Central memory CD4-positive, alpha-beta T cell (primary cell): ENCODE data around the gene ARHGAP11B.
"Not testable (repeated sequence)": the region's sequence is repeated elsewhere in the genome, so short reads cannot be mapped to it uniquely, and the experiment has no call there.

Experiments used
- DNase-seq: peaks from one replicate; pipeline ENCODE4 v3.0.0; 2022
- total RNA-seq, 3 experiments: gene quantifications; one replicate each; lab custom pipeline; 2026; lab: John Stamatoyannopoulos, UW

ARHGAP11B gene
- 0.60 to 6.0 (median 0.98) reads per million in 3 experiments for total RNA-seq

DNA sequence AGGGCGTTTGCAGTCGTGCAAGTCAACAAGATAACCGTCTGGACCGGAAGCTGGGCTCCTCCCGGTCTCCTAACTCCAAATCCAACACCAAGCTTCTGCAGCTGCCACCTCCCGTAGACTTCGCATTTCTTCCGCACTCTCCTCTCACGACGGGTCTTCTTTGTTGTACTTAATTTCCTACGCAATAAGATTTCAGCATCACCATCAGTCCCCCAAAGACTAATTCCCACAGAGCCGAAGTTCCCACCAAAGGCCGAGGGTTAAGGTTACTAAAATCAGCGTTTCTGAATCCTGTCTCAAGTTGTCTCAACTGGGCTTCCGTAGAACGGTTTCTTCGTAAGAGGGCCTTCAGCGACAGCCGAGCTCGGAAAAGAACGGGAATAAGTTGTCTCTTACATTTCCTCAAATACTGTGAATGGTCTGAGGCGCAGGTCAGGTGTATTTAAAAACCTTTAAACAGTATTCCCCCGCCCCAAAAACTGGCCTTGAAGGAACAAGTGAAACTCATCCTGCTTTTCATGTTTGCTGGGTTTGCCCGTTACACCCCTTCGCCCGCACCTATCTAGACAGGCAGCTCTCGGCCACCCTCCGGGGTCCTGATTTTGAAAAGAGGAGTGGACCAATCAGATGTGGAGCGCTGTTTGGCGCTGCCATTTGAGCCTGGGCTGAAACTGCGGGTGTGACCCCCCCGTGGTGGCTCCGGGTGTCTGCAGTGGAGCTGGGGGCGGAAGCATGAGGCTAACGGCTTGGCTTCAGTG is at the start of gene ARHGAP11B:
Gene ARHGAP11B, plus strand, starts transcription at position 693 of the 758 bp plus-strand sequence.
- DNase-seq = peak; percentile 97

DNA sequence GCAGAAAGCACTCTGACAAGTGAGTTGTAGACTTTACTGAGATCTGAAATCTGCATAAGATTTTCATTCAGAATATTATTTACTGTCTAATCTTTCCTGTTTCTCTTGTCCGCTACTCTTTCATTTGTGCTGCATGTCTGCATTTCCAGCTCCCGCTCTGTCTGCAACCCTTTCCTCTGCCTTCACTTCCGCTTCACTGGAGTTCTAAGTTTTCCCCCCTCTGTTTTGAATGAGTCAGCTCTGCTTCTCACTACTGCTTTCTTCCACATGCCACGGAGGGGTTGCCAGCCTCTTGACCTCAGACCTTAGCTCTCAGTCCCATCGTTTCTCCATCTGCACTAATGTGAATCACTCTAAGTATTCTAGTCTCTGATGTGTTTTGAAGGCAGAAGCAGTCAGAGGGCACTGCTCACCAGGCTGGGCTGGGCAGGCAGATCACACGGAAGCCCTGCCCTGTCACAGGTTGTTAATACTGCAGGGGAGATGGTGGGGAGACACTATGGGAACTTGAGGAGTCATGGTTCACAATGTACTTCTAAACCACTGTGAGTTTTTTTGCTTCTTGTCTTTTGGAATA is 46.4 kb upstream of the ARHGAP11B start:
- DNase-seq = not testable (repeated sequence)

DNA sequence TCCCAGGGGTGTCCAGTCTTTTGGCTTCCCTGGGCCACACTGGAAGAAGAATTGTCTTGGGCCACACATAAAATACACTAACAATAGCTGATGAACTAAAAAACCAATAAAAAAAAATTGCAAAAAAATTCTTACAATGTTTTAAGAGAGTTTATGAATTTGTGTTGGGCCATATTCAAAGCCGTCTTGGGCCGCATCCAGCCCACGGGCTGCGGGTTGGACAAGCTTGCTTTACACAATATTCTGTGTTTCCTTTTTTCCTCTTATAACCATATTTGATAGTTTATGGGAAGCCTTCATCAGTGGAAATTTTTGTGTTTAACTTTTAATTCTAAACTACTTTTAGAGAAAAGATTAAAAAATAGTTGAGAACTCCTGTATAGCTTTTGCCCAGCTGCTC is 45.2 kb upstream of the ARHGAP11B start:
- not testable (repeated sequence) for DNase-seq

DNA sequence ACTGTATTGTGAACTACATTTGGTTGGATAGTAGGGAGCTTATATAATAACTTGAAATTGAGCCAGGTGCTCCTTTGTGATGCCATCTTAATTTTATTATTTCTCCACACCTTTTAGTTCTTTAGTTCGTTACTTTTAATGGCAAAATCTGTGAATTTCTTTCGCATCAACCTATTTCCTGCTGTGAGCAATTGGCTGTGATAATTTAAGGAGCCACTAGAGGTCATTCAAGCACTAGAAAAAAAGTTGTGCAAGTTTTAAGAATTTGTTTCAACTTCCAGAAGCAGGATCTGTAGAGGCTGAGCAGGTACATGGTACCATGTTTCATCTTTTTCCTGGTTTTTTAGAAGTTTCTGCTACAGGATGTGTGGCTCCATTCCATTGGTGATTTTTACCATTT is 27.0 kb upstream of the ARHGAP11B start:
- DNase-seq = peak; percentile 3

DNA sequence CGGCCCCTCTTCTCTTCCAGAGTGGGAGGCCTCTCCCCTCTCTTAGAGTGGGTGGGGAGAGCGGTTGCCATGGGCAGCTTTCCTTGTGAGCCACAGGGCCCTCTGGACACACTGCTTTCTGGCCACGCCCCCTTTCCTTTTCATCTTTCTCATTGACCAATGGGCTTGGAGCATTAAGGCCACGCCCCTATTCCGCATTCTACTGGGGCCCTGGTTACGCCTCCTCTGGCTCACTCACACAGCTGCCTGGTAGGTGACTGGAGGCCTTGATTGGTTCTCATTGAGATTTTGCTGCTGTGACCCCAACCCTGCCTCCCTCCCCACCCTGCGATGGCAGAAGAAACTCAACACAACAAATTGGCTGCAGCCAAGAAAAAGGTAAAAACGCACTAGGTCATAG is 22.1 kb upstream of the ARHGAP11B start, which contains the start of gene GOLGA8H:
Gene GOLGA8H, plus strand, starts transcription at position 233 of the 400 bp plus-strand sequence. Its CDS starts 98 bp downstream, at position 331.
- not testable (repeated sequence) for DNase-seq

DNA sequence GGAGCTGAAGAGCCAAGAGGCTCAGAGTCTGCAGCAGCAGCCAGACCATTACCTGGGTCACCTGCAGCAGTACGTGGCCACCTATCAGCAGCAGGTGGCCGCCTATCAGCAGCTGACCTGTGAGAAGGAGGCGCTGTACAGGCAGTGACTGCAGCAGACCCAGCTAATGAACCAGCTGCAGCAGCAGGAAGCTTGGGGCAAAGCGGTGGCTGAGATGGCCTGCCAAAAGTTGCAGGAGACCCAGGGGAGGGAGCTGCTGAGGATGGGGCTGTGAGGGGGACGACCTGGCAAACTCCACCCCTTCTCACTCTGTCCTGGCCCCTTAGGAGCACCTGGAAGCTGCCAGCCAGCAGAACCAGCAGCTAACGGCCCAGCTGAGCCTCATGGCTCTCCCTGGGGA is 13.7 kb upstream of the ARHGAP11B start:
- DNase-seq = not testable (repeated sequence)

DNA sequence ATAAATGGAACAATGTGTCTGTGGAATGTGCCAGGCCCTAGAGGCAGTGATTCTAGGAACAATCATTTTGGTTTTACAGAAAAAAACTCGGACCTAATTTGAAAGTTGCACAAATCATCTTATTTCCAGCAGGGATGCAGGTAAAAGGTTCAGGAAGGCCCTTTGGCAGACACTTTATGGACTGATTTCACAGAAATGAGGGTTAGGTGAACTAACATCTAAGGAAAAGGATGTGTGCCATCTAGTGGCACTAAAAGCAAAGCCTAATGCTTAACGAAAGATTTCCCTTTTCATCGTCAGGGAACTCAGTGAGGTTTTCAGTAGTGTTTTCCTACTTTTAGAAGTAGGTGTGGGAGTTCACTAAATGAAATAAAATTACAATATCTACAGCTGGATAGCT is 4.6 kb upstream of the ARHGAP11B start:
- not testable (repeated sequence) for DNase-seq

DNA sequence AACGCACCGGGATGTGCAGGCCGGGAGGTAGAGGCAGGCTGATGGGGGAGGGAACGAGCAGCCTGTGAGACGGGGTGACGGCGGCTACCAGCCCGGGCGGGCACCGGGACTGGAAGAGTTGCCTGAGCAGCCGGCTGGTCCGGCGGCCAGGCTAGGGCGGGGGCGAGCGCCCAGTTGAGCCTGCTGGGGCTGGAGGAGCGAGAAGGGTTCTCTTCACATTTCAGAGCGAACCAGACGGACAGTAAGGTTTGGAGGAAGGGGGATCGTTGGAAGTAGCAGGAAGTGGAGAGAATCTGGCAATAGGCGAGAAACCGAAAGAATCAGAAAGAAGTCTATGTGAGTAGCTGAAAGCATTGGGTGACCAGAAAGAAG is 252 bp downstream of the ARHGAP11B start:
- DNase-seq = not testable (repeated sequence)

DNA sequence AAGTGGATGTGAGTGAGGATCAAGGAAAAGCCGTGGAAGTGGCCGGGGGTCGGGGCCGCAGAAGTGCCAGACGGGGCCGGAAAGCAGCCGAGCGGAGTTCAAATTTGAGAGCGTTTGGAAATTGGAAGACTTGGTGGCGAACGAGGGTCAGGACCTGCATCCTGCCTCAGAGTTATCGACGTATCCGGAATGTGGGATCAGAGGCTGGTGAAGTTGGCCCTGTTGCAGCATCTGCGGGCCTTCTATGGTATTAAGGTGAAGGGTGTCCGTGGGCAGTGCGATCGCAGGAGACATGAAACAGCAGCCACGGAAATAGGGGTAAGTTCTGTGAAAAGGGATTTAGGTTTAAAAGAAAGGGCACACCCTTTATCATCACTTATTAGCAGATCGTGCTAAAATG is 704 bp downstream of the ARHGAP11B start:
- DNase-seq = not testable (repeated sequence)

DNA sequence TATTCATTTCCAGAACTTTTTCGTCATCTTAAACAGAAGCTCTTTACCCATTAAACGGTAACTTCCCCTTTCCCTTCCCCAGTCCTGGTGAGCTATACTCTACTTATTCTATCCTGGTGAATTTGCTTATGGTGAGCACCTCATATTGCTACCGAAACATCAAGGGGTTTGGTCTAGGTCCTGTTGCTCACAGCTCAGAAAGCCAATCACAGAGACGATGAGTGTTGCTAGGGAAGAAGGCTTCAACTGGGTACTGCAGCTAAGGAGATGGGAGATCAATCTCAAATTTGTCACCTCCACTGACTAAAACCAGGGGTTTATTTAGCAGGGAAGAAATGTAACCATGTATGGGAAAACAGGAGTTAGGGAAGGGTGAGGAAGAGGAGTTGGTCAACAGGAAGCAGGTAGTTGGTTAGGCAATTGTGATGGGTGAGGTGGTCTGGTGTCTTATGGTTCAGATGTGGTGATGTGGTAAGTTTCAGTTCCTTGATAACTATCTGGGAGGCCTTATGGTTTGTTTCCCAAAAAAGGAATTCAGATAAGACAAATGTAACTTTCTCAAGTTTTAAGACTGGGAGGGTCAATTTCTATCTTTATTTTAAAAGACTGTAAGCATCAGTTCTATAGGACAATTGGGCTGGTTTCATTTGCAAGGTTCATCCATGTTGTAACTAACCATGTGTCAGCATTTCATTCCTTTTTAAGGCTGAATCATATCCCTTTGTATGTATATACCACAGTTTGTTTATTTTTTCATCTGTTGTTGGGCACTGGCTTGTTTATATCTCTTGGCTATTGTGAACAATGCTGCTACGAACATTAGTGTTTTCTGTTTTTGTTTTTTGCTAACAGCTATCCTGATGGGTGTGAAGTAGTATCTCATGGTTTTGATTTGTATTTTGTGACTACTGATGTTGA is 24.3 kb downstream of the ARHGAP11B start:
- DNase-seq = no peak

DNA sequence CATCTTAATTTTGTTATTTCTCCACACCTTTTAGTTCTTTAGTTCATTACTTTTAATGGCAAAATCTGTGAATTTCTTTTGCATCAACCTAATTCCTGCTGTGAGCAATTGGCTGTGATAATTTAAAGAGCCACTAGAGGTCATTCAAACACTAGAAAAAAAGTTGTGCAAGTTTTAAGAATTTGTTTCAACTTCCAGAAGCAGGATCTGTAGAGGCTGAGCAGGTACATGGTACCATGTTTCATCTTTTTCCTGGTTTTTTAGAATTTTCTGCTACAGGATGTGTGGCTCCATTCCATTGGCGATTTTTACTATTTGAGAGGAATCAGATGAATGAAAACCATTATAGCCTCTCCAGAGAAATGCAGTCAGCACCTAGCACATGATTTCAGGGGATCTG is 35.2 kb downstream of the ARHGAP11B start:
- peak; percentile 16 for DNase-seq

DNA sequence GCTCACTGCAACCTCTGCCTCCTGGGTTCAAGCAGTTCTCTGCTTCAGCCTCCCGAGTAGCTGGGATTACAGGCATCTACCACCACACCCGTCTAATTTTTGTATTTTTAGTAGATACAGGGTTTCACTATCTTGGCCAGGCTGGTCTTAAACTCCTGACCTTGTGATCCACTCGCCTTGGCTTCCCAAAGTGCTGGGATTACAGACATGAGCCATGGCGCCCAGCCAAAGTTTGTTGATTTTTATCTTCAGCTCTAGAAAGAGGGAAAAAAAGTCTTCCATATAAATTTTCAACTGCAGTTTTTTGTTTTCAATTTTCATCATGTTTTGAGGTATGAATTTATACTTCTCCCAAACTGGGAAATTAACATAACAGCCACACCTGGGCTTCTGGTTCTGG is 43.7 kb downstream of the ARHGAP11B start:
- DNase-seq = not testable (repeated sequence)

DNA sequence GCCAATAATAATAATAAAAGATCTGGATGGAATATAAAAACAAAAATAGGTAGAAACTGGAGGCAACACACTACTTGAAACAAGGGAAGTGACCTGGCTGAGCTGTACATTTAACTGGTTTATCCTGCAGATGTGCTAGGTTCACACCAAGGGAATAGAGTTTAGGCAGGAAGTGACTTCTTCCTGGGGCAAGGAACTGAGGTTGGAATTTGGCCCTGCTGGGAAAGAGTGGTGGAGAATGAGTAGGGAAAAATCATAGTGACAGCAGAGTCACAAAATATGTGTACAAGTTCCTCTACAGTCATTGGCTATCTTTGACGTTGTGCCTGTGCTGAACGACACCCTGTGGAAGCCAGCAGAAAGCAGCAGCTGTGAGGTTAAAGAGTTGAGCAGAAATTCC is 44.1 kb downstream of the ARHGAP11B start:
- no peak for DNase-seq

DNA sequence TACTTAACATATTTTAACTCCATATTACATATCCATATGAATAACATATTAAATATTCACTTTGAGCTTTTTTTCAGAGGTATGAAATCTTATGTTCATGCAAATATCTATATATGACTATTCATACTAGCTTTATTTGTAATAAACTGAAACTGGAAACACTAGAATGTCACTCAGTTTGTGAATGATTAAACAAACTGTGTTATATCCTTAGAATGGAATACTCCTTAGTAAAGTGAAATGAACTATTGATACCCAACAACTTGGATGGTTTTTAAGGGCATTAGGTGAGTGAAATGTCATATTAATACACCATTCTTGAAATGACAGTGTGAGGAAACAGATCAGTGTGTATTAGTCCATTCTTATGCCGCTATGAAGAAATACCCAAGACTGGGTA is 45.4 kb downstream of the ARHGAP11B start:
- DNase-seq = no peak

DNA sequence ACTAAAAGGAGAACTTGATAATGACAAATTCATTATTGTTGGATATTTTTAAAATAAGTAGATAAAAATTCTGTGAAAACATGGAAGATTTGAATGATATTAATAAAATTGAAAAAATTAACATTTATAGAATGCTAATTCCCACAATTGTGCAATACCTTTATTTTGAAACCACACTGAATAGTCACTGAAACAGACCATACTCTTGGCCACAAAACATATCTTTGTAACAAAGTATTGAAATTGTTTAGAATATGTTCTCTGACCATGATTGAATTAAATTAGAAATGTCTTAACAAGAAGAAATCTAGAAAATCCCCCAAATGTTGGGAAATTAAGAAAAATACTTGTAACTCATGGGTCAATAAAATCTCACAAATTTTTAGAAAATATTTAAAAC is 49.2 kb downstream of the ARHGAP11B start:
- DNase-seq = no peak

DNA sequence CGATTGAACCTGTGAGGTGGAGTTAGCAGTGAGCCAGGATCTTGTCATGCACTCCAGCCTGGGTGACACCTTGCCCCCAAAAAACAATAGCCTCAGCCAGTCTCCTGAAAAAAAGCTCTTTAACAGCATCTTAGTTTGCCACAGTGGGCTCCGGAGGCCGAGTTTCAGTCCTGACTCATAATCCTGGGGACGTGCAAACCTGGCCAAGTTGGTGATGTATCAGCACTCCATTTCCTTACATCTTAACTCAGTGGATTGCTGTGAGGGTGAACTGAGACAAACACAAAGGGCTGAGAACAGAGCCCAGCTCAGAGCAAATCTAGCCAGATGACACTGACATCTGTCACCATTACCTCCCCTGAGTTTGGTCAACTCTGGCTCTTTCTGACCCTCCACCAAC is 50.0 kb downstream of the ARHGAP11B start:
- not testable (repeated sequence) for DNase-seq

DNA sequence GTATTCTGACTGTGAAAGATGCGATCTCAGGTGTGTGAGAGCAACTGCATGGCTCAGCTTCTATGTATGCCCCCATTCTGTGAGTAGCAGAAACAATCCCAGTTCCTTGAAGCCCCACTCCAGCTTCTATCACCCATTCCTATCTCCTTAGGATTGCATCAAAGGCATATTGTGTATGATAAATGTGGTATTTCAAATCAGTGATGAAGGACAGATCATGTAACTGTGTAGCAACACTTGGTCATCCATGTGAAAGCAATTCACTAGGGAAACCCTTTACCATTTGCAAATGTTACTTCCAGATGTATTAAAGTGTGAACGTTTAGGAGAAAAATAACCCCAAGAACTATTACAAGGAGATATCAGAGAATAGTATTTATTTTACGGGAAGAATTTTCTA is 55.1 kb downstream of the ARHGAP11B start:
- not testable (repeated sequence) for DNase-seq

DNA sequence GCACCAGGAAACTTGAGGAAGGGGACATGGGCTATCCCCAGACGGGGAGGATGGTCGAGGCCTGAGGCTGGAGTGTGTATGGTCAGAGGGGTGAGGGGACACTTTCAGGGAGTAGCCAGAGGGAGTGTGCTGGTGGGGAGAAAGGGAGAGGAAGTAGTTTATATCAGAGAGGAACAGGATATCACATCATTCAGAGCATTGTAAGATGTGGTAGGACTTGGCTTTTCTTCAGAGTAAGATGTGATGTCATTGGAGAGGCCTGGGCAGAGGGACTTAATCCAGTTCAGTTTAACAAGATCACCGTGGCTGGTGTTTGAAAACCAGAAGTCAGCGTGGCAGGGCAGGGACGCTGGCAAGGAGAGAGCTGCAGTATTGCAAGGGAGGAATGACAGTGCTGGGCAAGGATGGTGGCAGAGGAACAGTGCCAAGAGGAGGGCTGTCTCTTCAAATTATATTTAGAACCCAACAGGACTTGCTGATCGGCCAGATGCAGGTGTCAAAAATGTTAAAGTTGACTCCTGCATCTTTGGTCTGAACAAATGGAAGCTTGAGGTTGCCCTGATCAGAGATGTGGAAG is 59.9 kb downstream of the ARHGAP11B start:
- DNase-seq = not testable (repeated sequence)

DNA sequence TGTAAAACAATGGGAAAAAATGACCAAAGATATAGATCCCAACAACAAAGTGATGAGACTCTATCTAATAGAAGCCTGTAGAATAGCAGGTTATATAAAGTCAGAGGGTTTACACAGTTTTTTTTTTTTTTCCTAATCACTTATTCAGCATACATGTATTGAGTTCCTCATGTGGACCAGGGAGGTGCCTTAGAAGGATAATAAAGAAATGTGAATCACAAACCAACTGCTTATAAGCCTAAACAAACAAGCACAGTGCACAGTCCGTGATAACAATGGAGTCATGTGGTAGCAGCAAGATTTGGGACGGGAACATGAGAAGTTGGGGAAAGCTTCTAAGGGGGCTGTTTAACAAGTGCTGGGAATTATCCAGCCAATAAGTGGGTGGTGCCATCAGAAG is 60.7 kb downstream of the ARHGAP11B start:
- DNase-seq = not testable (repeated sequence)
